PC-9 (cell line): ENCODE measurements around the gene DOCK1. TPM values are rescaled to one million over a fixed set of nuclear protein-coding genes. Genes with fewer than 3 reads are reported as not detected.

Experiments used
- BruUV-seq: library from RNA; stranded (reverse); fragments of 400-500 nt; replicated peaks from 2 replicates; lab custom pipeline; 2021; lab: Mats Ljungman, UMichigan
- CTCF ChIA-PET: fragments of 300-600 bp; sonication (Branson Sonifier 250); formaldehyde crosslinking; loops from one replicate; lab custom pipeline; 2022; ENCODE audit warnings: antibody characterized with exemption; lab: Charles Lee
- POLR2A ChIA-PET: fragments of 300-600 bp; sonication (Branson Sonifier 250); formaldehyde crosslinking; loops from one replicate; lab custom pipeline; 2022; ENCODE audit warnings: antibody characterized with exemption; ENCODE audit not compliant: unreplicated experiment; lab: Charles Lee
- DNase-seq, 2 experiments: peaks; one replicate each; pipeline versions ENCODE4 v3.0.0 to v3.0.0-alpha.2; 2015 to 2022; ENCODE audit warnings: mixed read lengths in 1 of 2
- H2AFZ ChIP-seq: fragments of 200-600 bp; sonication (generic); 2 replicates; pipeline ENCODE4 v1.8.1; 2017; ENCODE audit warnings: antibody characterized with exemption
- H3F3A ChIP-seq: fragments of 200-600 bp; sonication (generic); 2 replicates; pipeline ENCODE4 v1.8.1; 2017; ENCODE audit warnings: antibody characterized with exemption, mild to moderate bottlenecking, low read depth; ENCODE audit not compliant: insufficient read depth
- H3K27ac ChIP-seq: fragments of 200-600 bp; sonication (generic); 2 replicates; pipeline ENCODE4 v1.6.1; 2016; ENCODE audit warnings: mixed run types
- H3K27me3 ChIP-seq: fragments of 200-600 bp; sonication (generic); 2 replicates; pipeline ENCODE4 v1.6.1; 2016; ENCODE audit warnings: low read depth, mixed run types; ENCODE audit not compliant: insufficient read depth
- H3K36me3 ChIP-seq: fragments of 200-600 bp; sonication (generic); 2 replicates; pipeline ENCODE4 v1.6.1; 2016; ENCODE audit warnings: low read depth, mixed run types
- H3K4me1 ChIP-seq: fragments of 200-600 bp; sonication (generic); replicated peaks from 2 replicates; pipeline ENCODE4 v1.6.1; 2016; ENCODE audit warnings: mixed run types; ENCODE audit not compliant: insufficient read depth
- H3K4me2 ChIP-seq: fragments of 200-600 bp; sonication (generic); 2 replicates; pipeline ENCODE4 v1.6.1; 2017; ENCODE audit warnings: mixed run types
- H3K4me3 ChIP-seq: fragments of 200-600 bp; sonication (generic); 2 replicates; pipeline ENCODE4 v1.6.1; 2016; ENCODE audit warnings: mixed run types
- H3K79me2 ChIP-seq: fragments of 200-600 bp; sonication (generic); 2 replicates; pipeline ENCODE4 v1.6.1; 2017; ENCODE audit warnings: low read depth, mixed run types
- H3K9me2 ChIP-seq: fragments of 200-600 bp; sonication (generic); 2 replicates; pipeline ENCODE4 v1.8.1; 2017; ENCODE audit warnings: mild to moderate bottlenecking; ENCODE audit not compliant: insufficient read depth
- H3K9me3 ChIP-seq: fragments of 200-600 bp; sonication (generic); 2 replicates; pipeline ENCODE4 v1.8.1; 2016; ENCODE audit warnings: low read depth; ENCODE audit not compliant: insufficient read depth
- H4K20me1 ChIP-seq: fragments of 200-600 bp; sonication (generic); 2 replicates; pipeline ENCODE4 v1.8.1; 2017; ENCODE audit not compliant: insufficient read depth
- EZH2 ChIP-seq: fragments of 200-600 bp; sonication (generic); IDR thresholded peaks from 2 replicates; pipeline ENCODE4 v1.8.0; 2017; ENCODE audit warnings: antibody characterized with exemption, low read depth
- intact Hi-C: fragments of 100-400 bp; cut with micrococcal nuclease; formaldehyde crosslinking; loops from one replicate; pipeline ENCODE4 v1.10.0; 2022; ENCODE audit not compliant: unreplicated experiment
- total RNA-seq: library from RNA; stranded (reverse); gene quantifications from 2 replicates; pipeline ENCODE4 v1.2.3, GENCODE V29; 2021
- TF ChIP-seq, protein P1 (sequence below): fragments of 200-600 bp; sonication (generic); conservative IDR thresholded peaks from 2 replicates; pipeline ENCODE4 v1.6.1; 2017; ENCODE audit warnings: mixed run types, antibody characterized with exemption, mild to moderate bottlenecking, moderate library complexity

The DOCK1 gene
- total RNA-seq, 1 experiment from 2014 or later: 24.8 TPM

DNA sequence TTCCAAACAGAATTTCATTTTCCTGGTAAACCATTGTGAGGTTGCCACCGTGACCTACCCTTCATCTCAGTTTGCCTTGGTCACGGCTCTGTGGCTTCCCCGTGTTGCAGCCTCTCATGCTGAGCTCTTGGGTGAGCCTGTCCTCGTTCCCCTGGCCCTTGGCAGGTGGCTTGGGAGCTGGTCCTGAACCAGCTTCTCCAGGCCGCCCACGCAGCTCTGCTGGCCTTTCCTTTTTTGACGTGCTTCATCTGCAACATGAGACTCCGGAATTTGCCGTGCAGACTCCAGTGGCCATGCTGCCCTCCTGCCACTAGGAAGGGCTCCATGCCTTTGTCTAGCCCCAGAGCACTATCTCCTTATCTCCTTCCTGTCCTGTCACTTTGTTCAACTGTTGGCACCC lies 550.9 kb downstream of the DOCK1 start:
- no peaks in the 10 kb centered on the region for H3K9me2 ChIP-seq
- no peak for DNase-seq
- no peak overlapping the region for H3K4me2 ChIP-seq
- no peaks in the 10 kb centered on the region for H3K27me3 ChIP-seq
- H3K9me3 ChIP-seq: no peaks in the 10 kb centered on the region
- no peaks in the 10 kb centered on the region for H3F3A ChIP-seq
- H3K4me1 ChIP-seq: no peaks in the 10 kb centered on the region
- no TSS peak for BruUV-seq
- intact Hi-C loops: no loop called here
- no peak overlapping the region for H3K4me3 ChIP-seq
- H3K27ac ChIP-seq: no peak overlapping the region
- H2AFZ ChIP-seq: no peak overlapping the region
- ChIA-PET POLR2A (no interaction called here), CTCF (no interaction called here)
- TF ChIP-seq EZH2: no peak
- TF ChIP-seq, protein P1, sequence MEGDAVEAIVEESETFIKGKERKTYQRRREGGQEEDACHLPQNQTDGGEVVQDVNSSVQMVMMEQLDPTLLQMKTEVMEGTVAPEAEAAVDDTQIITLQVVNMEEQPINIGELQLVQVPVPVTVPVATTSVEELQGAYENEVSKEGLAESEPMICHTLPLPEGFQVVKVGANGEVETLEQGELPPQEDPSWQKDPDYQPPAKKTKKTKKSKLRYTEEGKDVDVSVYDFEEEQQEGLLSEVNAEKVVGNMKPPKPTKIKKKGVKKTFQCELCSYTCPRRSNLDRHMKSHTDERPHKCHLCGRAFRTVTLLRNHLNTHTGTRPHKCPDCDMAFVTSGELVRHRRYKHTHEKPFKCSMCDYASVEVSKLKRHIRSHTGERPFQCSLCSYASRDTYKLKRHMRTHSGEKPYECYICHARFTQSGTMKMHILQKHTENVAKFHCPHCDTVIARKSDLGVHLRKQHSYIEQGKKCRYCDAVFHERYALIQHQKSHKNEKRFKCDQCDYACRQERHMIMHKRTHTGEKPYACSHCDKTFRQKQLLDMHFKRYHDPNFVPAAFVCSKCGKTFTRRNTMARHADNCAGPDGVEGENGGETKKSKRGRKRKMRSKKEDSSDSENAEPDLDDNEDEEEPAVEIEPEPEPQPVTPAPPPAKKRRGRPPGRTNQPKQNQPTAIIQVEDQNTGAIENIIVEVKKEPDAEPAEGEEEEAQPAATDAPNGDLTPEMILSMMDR: no peak
- H3K36me3 ChIP-seq: no peaks in the 10 kb centered on the region
- H4K20me1 ChIP-seq: no peaks in the 10 kb centered on the region
- H3K79me2 ChIP-seq: no peaks in the 10 kb centered on the region

DNA sequence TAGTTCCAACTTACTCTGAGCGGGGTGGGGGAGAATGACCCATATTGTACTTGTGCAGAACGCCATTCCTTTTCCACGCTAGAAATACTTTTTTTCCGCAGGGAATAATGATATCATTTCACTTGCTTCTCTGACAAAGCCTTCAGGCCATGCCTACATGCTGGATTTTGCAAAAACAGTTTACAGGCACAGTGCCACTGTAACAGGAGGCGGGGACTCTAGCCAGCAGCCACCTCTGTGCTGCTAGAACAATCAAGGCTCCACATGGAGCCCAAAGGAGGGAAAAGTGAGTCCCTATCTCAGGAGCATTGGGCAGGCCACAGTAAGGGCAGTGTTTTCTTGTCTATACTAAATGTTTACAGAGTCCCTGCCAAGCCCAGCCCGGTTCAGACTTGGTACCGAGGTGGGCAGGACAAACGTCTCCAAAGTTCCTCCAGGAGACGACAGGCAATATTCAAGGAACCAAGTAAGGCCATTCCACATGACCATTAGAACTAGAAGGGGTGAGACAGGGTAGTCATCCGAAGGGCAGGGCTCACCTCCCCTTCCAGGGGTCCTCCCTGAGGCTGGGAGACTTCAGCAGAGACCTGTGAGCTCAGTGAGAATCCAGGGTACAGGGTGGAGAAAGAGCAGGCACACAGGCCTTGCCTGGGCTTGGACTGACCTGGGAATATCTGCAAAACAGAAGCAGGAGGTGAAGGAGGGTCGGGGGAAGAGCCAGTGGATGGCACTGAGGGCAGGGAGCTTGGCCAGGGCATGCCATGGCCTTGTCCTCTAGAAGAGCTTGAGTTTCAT lies 553.0 kb downstream of the DOCK1 start:
- no peak overlapping the region for H3K27ac ChIP-seq
- no peaks in the 10 kb centered on the region for H3K4me1 ChIP-seq
- no peak overlapping the region for H3K4me3 ChIP-seq
- no peaks in the 10 kb centered on the region for H3K9me3 ChIP-seq
- H3K4me2 ChIP-seq: no peak overlapping the region
- ChIA-PET CTCF (no interaction called here), POLR2A (no interaction called here)
- no TSS peak for BruUV-seq
- H2AFZ ChIP-seq: no peak overlapping the region
- H3F3A ChIP-seq: no peaks in the 10 kb centered on the region
- H3K27me3 ChIP-seq: peaks cover 6% of the 10 kb centered on the region; the same call in 1 of the 2 replicates
- no peaks in the 10 kb centered on the region for H3K9me2 ChIP-seq
- intact Hi-C loops: no loop called here
- H3K79me2 ChIP-seq: no peaks in the 10 kb centered on the region
- no peak for DNase-seq
- TF ChIP-seq EZH2: no peak
- TF ChIP-seq, protein P1: no peak
- no peaks in the 10 kb centered on the region for H3K36me3 ChIP-seq
- no peaks in the 10 kb centered on the region for H4K20me1 ChIP-seq

DNA sequence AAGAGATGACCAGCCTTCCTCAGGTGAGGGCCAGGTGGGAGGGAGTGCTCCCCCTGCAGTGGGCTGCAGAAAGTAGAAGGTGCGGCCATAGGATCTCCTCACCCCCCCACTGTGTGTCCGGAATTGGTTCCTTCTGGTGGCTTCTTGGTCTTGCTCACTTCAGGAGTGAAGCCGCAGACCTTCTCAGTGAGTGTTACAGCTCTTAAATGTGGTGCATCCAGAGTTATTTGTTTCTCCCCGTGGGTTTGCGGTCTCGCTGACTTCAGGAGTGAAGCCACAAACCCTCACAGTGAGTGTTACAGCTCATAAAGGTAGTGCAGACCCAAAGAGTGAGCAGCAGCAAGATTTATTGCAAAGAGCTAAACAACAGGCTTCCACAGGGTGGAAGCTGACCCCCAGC lies 553.6 kb downstream of the DOCK1 start:
- no peak overlapping the region for H2AFZ ChIP-seq
- no peaks in the 10 kb centered on the region for H3K9me2 ChIP-seq
- H3K4me3 ChIP-seq: no peak overlapping the region
- TF ChIP-seq EZH2: no peak
- TF ChIP-seq, protein P1: no peak
- BruUV-seq: no TSS peak
- peaks cover 12% of the 10 kb centered on the region; the same call in 1 of the 2 replicates for H3K27me3 ChIP-seq
- no peaks in the 10 kb centered on the region for H3K79me2 ChIP-seq
- DNase-seq: no peak
- intact Hi-C loops: no loop called here
- no peaks in the 10 kb centered on the region for H3F3A ChIP-seq
- POLR2A ChIA-PET: no interaction called here
- H3K9me3 ChIP-seq: no peaks in the 10 kb centered on the region
- CTCF ChIA-PET: no interaction called here
- no peak overlapping the region for H3K4me2 ChIP-seq
- H4K20me1 ChIP-seq: no peaks in the 10 kb centered on the region
- no peaks in the 10 kb centered on the region for H3K36me3 ChIP-seq
- H3K27ac ChIP-seq: no peak overlapping the region
- H3K4me1 ChIP-seq: no peaks in the 10 kb centered on the region
